ENCODE measurements around the gene LCN15.

Gene LCN15

GRCh38 chr9:136739509-136739908, 24.8 kb downstream of the LCN15 start:
- no peak for DNase-seq (ENCODE audit: low read depth)
- TF ChIP-seq CTCF (IDR thresholded peaks at IDR 0.05; ENCODE audit: control insufficient read depth, insufficient read depth, low read depth, low read length, missing control alignments), result no peak
- H3K4me3 ChIP-seq (ENCODE audit: control insufficient read depth, low read depth, low read length), result no peak overlapping the region

- no peak overlapping the region for H3K4me3 ChIP-seq (ENCODE audit: control insufficient read depth, low read depth, low read length)
- no peak for TF ChIP-seq CTCF (IDR thresholded peaks at IDR 0.05; ENCODE audit: control insufficient read depth, insufficient read depth, low read depth, low read length, missing control alignments)
- DNase-seq (ENCODE audit: low read depth), result no peak
Measured at GRCh38 chr9:136738960-136739359, 25.4 kb downstream of the LCN15 start.

GRCh38 chr9:136735812-136736480, 28.4 kb downstream of the LCN15 start:
- H3K4me3 ChIP-seq (ENCODE audit: control insufficient read depth, low read depth, low read length), result no peak overlapping the region
- DNase-seq (ENCODE audit: low read depth), result no peak
- TF ChIP-seq CTCF (IDR thresholded peaks at IDR 0.05; ENCODE audit: control insufficient read depth, insufficient read depth, low read depth, low read length, missing control alignments), result no peak

GRCh38 chr9:136734837-136735496, 29.4 kb downstream of the LCN15 start:
- H3K4me3 ChIP-seq (ENCODE audit: control insufficient read depth, low read depth, low read length), result no peak overlapping the region
- TF ChIP-seq CTCF (IDR thresholded peaks at IDR 0.05; ENCODE audit: control insufficient read depth, insufficient read depth, low read depth, low read length, missing control alignments), result no peak
- DNase-seq (ENCODE audit: low read depth), result no peak

GRCh38 chr9:136733611-136734010, 30.7 kb downstream of the LCN15 start:
- H3K4me3 ChIP-seq (ENCODE audit: control insufficient read depth, low read depth, low read length), result no peak overlapping the region
- no peak for TF ChIP-seq CTCF (IDR thresholded peaks at IDR 0.05; ENCODE audit: control insufficient read depth, insufficient read depth, low read depth, low read length, missing control alignments)
- no peak for DNase-seq (ENCODE audit: low read depth)

- H3K4me3 ChIP-seq (ENCODE audit: control insufficient read depth, low read depth, low read length), result no peak overlapping the region
- no peak for TF ChIP-seq CTCF (IDR thresholded peaks at IDR 0.05; ENCODE audit: control insufficient read depth, insufficient read depth, low read depth, low read length, missing control alignments)
- no peak for DNase-seq (ENCODE audit: low read depth)
Measured at GRCh38 chr9:136732444-136733178, 31.7 kb downstream of the LCN15 start.
